Caco-2 (cell line): Measurements from ENCODE around the gene SPATA32. TPM values are rescaled to one million over a fixed set of nuclear protein-coding genes. Genes with fewer than 3 reads are reported as not detected.

Experiments
- BruUV-seq: library from RNA; stranded (reverse); fragments of 400-500 nt; replicated peaks from 2 replicates; lab custom pipeline; 2021; lab: Mats Ljungman, UMichigan
- CTCF ChIA-PET: fragments of 300-600 bp; sonication (Branson Sonifier 250); formaldehyde crosslinking; loops from one replicate; lab custom pipeline; 2022; ENCODE audit warnings: antibody characterized with exemption; lab: Charles Lee
- POLR2A ChIA-PET: fragments of 300-600 bp; sonication (Branson Sonifier 250); formaldehyde crosslinking; loops from one replicate; lab custom pipeline; 2022; ENCODE audit warnings: antibody characterized with exemption; lab: Charles Lee
- DNase-seq, 2 experiments: peaks; one replicate each; pipeline versions ENCODE4 v3.0.0 to v3.0.0-alpha.2; 2020 to 2022
- H3K27me3 ChIP-seq: replicated peaks from 2 replicates; pipeline ENCODE4 v1.6.0; 2011; ENCODE audit warnings: low read length; ENCODE audit not compliant: control insufficient read depth, insufficient read depth
- H3K36me3 ChIP-seq: 2 replicates; pipeline ENCODE4 v1.5.1; 2011; ENCODE audit warnings: low read length; ENCODE audit not compliant: control insufficient read depth, insufficient read depth
- H3K4me1 ChIP-seq: fragments of 250-450 bp; sonication (Bioruptor Pico); 2 replicates; pipeline ENCODE4 v1.5.1; 2020; ENCODE audit warnings: mild to moderate bottlenecking
- H3K4me3 ChIP-seq: 2 replicates; pipeline ENCODE4 v1.5.1; 2011; ENCODE audit warnings: low read depth, mild to moderate bottlenecking, control low read depth, low read length
- H3K9me3 ChIP-seq: fragments of 250-450 bp; sonication (Bioruptor Pico); 2 replicates; pipeline ENCODE4 v1.5.1; 2020; ENCODE audit warnings: mild to moderate bottlenecking, moderate library complexity
- H3K27ac Mint-ChIP-seq: one replicate; pipeline ENCODE4 v1.8.0; 2022; ENCODE audit warnings: mixed read lengths; ENCODE audit not compliant: unreplicated experiment
- H3K27me3 Mint-ChIP-seq: one replicate; pipeline ENCODE4 v1.8.0; 2022; ENCODE audit warnings: mixed read lengths; ENCODE audit not compliant: insufficient read depth, unreplicated experiment
- H3K36me3 Mint-ChIP-seq: one replicate; pipeline ENCODE4 v1.8.0; 2022; ENCODE audit warnings: mild to moderate bottlenecking, mixed read lengths; ENCODE audit not compliant: insufficient read depth, unreplicated experiment
- H3K4me1 Mint-ChIP-seq: one replicate; pipeline ENCODE4 v1.8.0; 2022; ENCODE audit warnings: low read depth, mixed read lengths; ENCODE audit not compliant: unreplicated experiment
- H3K4me3 Mint-ChIP-seq: one replicate; pipeline ENCODE4 v1.8.0; 2022; ENCODE audit warnings: mild to moderate bottlenecking, moderate library complexity, mixed read lengths; ENCODE audit not compliant: unreplicated experiment
- H3K9me3 Mint-ChIP-seq: one replicate; pipeline ENCODE4 v1.8.0; 2022; ENCODE audit warnings: mixed read lengths; ENCODE audit not compliant: unreplicated experiment
- intact Hi-C: fragments of 100-400 bp; cut with micrococcal nuclease; formaldehyde crosslinking; loops from one replicate; pipeline ENCODE4 v1.10.0; 2022; ENCODE audit not compliant: unreplicated experiment
- total RNA-seq: library from RNA; stranded (reverse); gene quantifications from 2 replicates; pipeline ENCODE4 v1.2.3, GENCODE V29; 2022
- TF ChIP-seq, protein P1 (sequence below), 2 experiments: fragments of 200-600 bp in 1 of 2; IDR thresholded peaks; 1 replicate in 1 of 2; 2 replicates in 1 of 2; pipeline versions ENCODE4 v1.5.1 to v1.8.0; 2011 to 2022; ENCODE audit warnings: antibody characterized with exemption in 1 of 2, control low read depth in 1 of 2, inconsistent platforms in 1 of 2, low read depth in 1 of 2, low read length in 1 of 2, mild to moderate bottlenecking in 1 of 2, moderate library complexity in 1 of 2; ENCODE audit not compliant: insufficient read depth in 1 of 2, severe bottlenecking in 1 of 2, unreplicated experiment in 1 of 2

Gene SPATA32
- total RNA-seq, 1 experiment from 2014 or later, result not detected

DNA sequence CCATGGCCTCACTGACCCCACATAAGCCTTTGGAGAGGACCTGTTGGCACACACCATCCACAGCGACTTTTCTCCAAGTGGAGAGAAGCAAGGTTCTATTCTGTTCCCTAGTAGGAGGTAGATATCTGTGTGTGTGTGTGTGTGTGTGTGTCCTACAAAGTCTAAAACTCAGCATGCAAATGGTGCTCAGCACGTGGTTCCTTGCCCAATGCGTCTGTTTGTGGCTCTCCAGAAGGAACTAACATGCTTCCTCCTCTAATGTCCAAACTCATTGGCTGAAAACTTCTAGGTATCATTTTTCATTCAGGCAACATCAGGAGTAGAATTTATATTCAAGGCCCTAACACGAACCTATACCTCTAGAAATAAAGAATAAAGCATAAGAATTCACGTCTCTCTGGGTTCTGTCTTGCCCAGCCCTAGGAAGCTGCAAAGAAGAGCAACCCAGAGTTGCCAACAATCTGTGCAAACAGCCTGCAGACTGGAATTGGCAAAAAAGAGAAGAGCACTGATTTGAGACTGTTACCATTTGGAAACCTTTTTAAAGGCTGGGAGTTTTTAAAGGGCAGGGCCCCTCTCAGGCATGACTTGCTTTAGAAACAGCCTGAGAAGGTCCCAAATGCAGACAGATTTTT lies 29.4 kb upstream of the SPATA32 start:
- intact Hi-C loops, result no loop called here
- no peak overlapping the region for H3K4me3 ChIP-seq
- H3K36me3 ChIP-seq, result no peaks in the 10 kb centered on the region
- no peaks in the 10 kb centered on the region for H3K9me3 ChIP-seq
- BruUV-seq, result no TSS peak
- peaks cover 18% of the 10 kb centered on the region for H3K4me1 Mint-ChIP-seq
- ChIA-PET POLR2A (no interaction called here), CTCF (no interaction called here)
- peaks cover 23% of the 10 kb centered on the region for H3K4me1 ChIP-seq
- no peak overlapping the region for H3K4me3 Mint-ChIP-seq
- peaks cover 24% of the 10 kb centered on the region for H3K36me3 Mint-ChIP-seq
- H3K9me3 Mint-ChIP-seq, result no peaks in the 10 kb centered on the region
- TF ChIP-seq, protein P1, sequence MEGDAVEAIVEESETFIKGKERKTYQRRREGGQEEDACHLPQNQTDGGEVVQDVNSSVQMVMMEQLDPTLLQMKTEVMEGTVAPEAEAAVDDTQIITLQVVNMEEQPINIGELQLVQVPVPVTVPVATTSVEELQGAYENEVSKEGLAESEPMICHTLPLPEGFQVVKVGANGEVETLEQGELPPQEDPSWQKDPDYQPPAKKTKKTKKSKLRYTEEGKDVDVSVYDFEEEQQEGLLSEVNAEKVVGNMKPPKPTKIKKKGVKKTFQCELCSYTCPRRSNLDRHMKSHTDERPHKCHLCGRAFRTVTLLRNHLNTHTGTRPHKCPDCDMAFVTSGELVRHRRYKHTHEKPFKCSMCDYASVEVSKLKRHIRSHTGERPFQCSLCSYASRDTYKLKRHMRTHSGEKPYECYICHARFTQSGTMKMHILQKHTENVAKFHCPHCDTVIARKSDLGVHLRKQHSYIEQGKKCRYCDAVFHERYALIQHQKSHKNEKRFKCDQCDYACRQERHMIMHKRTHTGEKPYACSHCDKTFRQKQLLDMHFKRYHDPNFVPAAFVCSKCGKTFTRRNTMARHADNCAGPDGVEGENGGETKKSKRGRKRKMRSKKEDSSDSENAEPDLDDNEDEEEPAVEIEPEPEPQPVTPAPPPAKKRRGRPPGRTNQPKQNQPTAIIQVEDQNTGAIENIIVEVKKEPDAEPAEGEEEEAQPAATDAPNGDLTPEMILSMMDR (IDR thresholded peaks at IDR 0.05; ENCODE audit: insufficient read depth in 1 of 2, low read depth in 1 of 2, low read length in 1 of 2, severe bottlenecking in 1 of 2, unreplicated experiment in 1 of 2), result no peak
- H3K27me3 ChIP-seq, result no peaks in the 10 kb centered on the region
- no peak overlapping the region for H3K27ac Mint-ChIP-seq
- no peak for DNase-seq
- no peaks in the 10 kb centered on the region for H3K27me3 Mint-ChIP-seq

DNA sequence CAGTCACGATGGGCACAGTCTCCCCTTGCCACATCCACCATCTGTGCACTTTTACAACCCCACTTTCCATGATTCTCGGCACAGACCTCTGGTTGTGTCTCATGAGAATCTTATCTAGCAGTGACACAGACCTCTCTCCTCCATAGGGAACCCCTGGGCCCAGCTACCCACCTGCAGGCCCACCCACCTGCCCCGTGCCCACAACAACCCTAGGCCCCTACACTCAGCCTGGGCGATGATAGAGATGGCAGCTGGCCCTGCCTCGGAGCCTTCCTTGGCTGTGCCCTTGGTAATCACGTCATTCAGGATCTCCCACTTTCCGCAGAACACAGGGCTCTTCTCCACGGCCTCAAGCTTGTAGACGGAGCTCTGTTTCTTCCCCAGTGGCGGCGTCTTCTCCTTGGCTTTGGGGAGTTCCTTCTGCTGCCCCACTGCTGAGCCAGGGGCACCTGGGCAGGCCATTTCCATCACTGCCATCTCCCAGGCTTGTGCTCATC lies 28.4 kb upstream of the SPATA32 start:
- BruUV-seq, result no TSS peak
- Mint-ChIP-seq H3K36me3 (peaks cover 25% of the 10 kb centered on the region), H3K27ac (no peak overlapping the region), H3K9me3 (no peaks in the 10 kb centered on the region), H3K4me1 (peaks cover 18% of the 10 kb centered on the region), H3K27me3 (no peaks in the 10 kb centered on the region), H3K4me3 (no peak overlapping the region)
- POLR2A ChIA-PET, result no interaction called here
- TF ChIP-seq, protein P1 (IDR thresholded peaks at IDR 0.05; ENCODE audit: insufficient read depth in 1 of 2, low read depth in 1 of 2, low read length in 1 of 2, severe bottlenecking in 1 of 2, unreplicated experiment in 1 of 2), result no peak
- Histone ChIP-seq H3K9me3 (no peaks in the 10 kb centered on the region), H3K27me3 (no peaks in the 10 kb centered on the region), H3K4me1 (peaks cover 23% of the 10 kb centered on the region), H3K4me3 (no peak overlapping the region), H3K36me3 (no peaks in the 10 kb centered on the region)
- CTCF ChIA-PET, result no interaction called here
- intact Hi-C loops, result no loop called here
- no peak for DNase-seq

DNA sequence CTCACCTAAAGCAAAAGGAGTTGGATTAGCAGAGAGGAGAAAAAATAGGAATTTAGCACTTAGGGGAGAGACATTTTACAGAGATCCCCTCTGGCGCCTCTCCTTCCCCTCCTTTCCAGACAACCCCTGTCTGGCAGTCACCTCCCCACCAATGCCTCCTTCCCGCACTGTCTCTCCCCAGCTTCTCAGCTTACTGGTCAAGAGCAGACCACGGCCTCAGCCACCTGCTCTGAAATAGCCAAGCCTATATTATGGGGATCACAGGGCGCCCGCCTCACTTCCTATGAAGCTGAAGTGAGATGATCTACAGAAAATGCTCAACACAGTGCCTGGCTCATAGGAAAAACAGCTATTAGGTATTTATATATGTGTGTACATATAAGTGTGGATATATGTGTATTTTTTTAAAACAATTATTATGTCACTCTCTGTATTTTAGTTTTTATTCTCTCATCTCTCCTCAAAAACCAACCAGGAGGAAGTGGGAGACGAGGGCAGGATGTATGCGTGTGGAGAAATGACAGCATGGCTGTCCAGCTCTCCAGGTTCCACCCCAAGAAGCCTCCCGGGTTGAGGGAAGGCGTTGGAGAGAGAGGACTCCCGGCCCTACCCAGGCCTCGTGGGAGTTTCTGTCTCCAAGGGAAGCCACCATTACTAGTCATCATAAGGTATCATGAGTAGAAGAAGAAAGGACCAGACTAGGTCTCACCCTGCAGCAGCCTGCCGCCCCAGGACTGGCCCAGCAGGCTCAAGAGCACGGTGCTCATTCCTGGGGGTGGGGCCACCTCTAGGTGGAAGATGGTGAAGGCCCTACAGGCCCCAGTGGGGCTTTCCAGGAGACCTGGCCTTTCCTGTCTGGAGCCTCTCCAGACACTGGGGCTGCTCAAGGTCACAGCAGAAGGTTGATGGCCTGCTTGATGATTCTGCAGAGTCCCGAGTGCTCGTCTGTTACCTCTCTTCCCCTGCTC lies 27.7 kb upstream of the SPATA32 start:
- TF ChIP-seq, protein P1 (IDR thresholded peaks at IDR 0.05; ENCODE audit: insufficient read depth in 1 of 2, low read depth in 1 of 2, low read length in 1 of 2, severe bottlenecking in 1 of 2, unreplicated experiment in 1 of 2), result no peak
- H3K36me3 ChIP-seq, result no peaks in the 10 kb centered on the region
- H3K4me3 ChIP-seq, result no peak overlapping the region
- peaks cover 20% of the 10 kb centered on the region for H3K4me1 ChIP-seq
- no peaks in the 10 kb centered on the region for H3K27me3 ChIP-seq
- ChIA-PET POLR2A (no interaction called here), CTCF (no interaction called here)
- intact Hi-C loops, result no loop called here
- Mint-ChIP-seq H3K4me3 (no peak overlapping the region), H3K27me3 (no peaks in the 10 kb centered on the region), H3K9me3 (no peaks in the 10 kb centered on the region), H3K27ac (no peak overlapping the region), H3K4me1 (peaks cover 18% of the 10 kb centered on the region), H3K36me3 (peaks cover 33% of the 10 kb centered on the region)
- DNase-seq, result no peak
- no peaks in the 10 kb centered on the region for H3K9me3 ChIP-seq
- BruUV-seq, result no TSS peak
